GM12878 (cell line): ENCODE results near the gene CNKSR3. TPM values are rescaled to one million over a fixed set of nuclear protein-coding genes. Genes with fewer than 3 reads are reported as not detected.

Experiments
- ATAC-seq: fragments of 200-7000 bp; cut with Tn5 transposase; 3 replicates; pipeline ENCODE4 v1.9.1; 2020; ENCODE audit warnings: mild to moderate bottlenecking, moderate library complexity
- BruUV-seq: library from RNA; stranded (reverse); fragments of 400-500 nt; replicated peaks from 2 replicates; lab custom pipeline; 2021; lab: Mats Ljungman, UMichigan
- CTCF ChIA-PET: fragments of 300-600 bp; sonication (Branson Sonifier 250); formaldehyde crosslinking; extraction: SDS; loops from one replicate; lab custom pipeline; 2021; ENCODE audit warnings: inconsistent platforms; lab: Yijun Ruan, JAX
- POLR2A ChIA-PET: fragments of 350-600 bp; formaldehyde crosslinking; extraction: SDS; loops from one replicate; lab custom pipeline; 2021; ENCODE audit warnings: inconsistent platforms; lab: Charles Lee
- RAD21 ChIA-PET: fragments of 300-600 bp; sonication (Branson Sonifier 250); formaldehyde crosslinking; loops from one replicate; lab custom pipeline; 2023; ENCODE audit warnings: antibody characterized with exemption; ENCODE audit not compliant: unreplicated experiment; lab: Charles Lee
- SMC1A ChIA-PET: fragments of 300-600 bp; sonication (Branson Sonifier 250); formaldehyde crosslinking; loops from one replicate; lab custom pipeline; 2023; ENCODE audit not compliant: unreplicated experiment, uncharacterized antibody; lab: Charles Lee
- DNase-seq: peaks from one replicate; pipeline ENCODE4 v3.0.0-alpha.2; 2011; ENCODE audit warnings: low read depth, low spot score
- FAIRE-seq: peaks from 3 replicates; lab custom pipeline; 2011; peaks lifted over from hg19 to GRCh38; lab: Jason Lieb, UNC
- H2AFZ ChIP-seq: 2 replicates; pipeline ENCODE4 v1.6.0; 2011; ENCODE audit warnings: low read depth, low read length, control low read depth; ENCODE audit not compliant: control insufficient read depth
- H3K27ac ChIP-seq: 2 replicates; pipeline ENCODE4 v1.5.1; 2011; ENCODE audit warnings: control low read depth; ENCODE audit not compliant: control insufficient read depth, insufficient read depth
- H3K27me3 ChIP-seq, 2 experiments: replicated peaks in 1 of 2; 2 replicates each; pipeline versions ENCODE4 v1.6.0 to v1.6.1; 2011; ENCODE audit warnings: low read length in 1 of 2; ENCODE audit not compliant: control insufficient read depth in 2 of 2, insufficient read depth in 2 of 2
- H3K36me3 ChIP-seq, 2 experiments: 2 replicates each; pipeline ENCODE4 v1.5.1; 2011; ENCODE audit warnings: low read length in 1 of 2; ENCODE audit not compliant: control insufficient read depth in 2 of 2, insufficient read depth in 2 of 2
- H3K4me1 ChIP-seq: 2 replicates; pipeline ENCODE4 v1.6.1; 2011; ENCODE audit warnings: mild to moderate bottlenecking, low read length, moderate library complexity, mixed read lengths; ENCODE audit not compliant: control insufficient read depth, insufficient read depth
- H3K4me2 ChIP-seq: 2 replicates; pipeline ENCODE4 v1.6.0; 2011; ENCODE audit warnings: control low read depth; ENCODE audit not compliant: control insufficient read depth, insufficient read depth
- H3K4me3 ChIP-seq: fragments of 200-600 bp; sonication (generic); 2 replicates; pipeline ENCODE4 v1.5.1; 2016
- H3K79me2 ChIP-seq: 2 replicates; pipeline ENCODE4 v1.6.0; 2011; ENCODE audit warnings: low read length; ENCODE audit not compliant: control insufficient read depth, insufficient read depth
- H3K9ac ChIP-seq: 2 replicates; pipeline ENCODE4 v1.8.0; 2011; ENCODE audit warnings: low read length, control low read depth, mixed read lengths; ENCODE audit not compliant: control insufficient read depth, insufficient read depth
- H3K9me3 ChIP-seq: replicated peaks from 3 replicates; pipeline ENCODE4 v1.5.1; 2011; ENCODE audit warnings: mild to moderate bottlenecking, low read length; ENCODE audit not compliant: control insufficient read depth, insufficient read depth
- H4K20me1 ChIP-seq: 2 replicates; pipeline ENCODE4 v1.6.0; 2011; ENCODE audit not compliant: control insufficient read depth, insufficient read depth
- ATF7 ChIP-seq: fragments of 450-650 bp; IDR thresholded peaks from 2 replicates; pipeline ENCODE4 v1.6.1; 2016; ENCODE audit warnings: low read depth, mild to moderate bottlenecking
- BACH1 ChIP-seq: fragments of 450-650 bp; IDR thresholded peaks from 2 replicates; pipeline ENCODE4 v1.6.1; 2017; ENCODE audit warnings: mild to moderate bottlenecking, borderline replicate concordance
- CBX3 ChIP-seq: fragments of 200-600 bp; sonication (generic); IDR thresholded peaks from 2 replicates; pipeline ENCODE4 v1.6.1; 2016; ENCODE audit warnings: low read depth, borderline replicate concordance
- KDM1A ChIP-seq: fragments of 200-600 bp; sonication (generic); IDR thresholded peaks from 2 replicates; pipeline ENCODE4 v1.6.1; 2016; ENCODE audit warnings: borderline replicate concordance
- KLF5 ChIP-seq: fragments of 450-650 bp; IDR thresholded peaks from 2 replicates; pipeline ENCODE4 v1.6.1; 2014; ENCODE audit warnings: mild to moderate bottlenecking; ENCODE audit not compliant: partially characterized antibody
- MTA3 ChIP-seq: IDR thresholded peaks from 2 replicates; pipeline ENCODE4 v1.6.1; 2012; ENCODE audit warnings: low read length, inconsistent platforms, borderline replicate concordance
- NRF1 ChIP-seq: conservative IDR thresholded peaks from 2 replicates; pipeline ENCODE4 v1.6.1; 2011; ENCODE audit warnings: mild to moderate bottlenecking, low read depth, low read length, improper control_type of control experiment
- SIX5 ChIP-seq: IDR thresholded peaks from 2 replicates; pipeline ENCODE4 v1.6.1; 2011; ENCODE audit warnings: mild to moderate bottlenecking, low read depth, low read length, moderate library complexity; ENCODE audit not compliant: severe bottlenecking
- TCF12 ChIP-seq: IDR thresholded peaks from 2 replicates; pipeline ENCODE4 v1.6.1; 2011; ENCODE audit warnings: low read depth, mild to moderate bottlenecking, low read length
- WGBS: methylation state at CpG from one replicate; pipeline ENCODE4 v1.1.6; 2016; ENCODE audit warnings: low lambda C conversion rate; ENCODE audit not compliant: insufficient replicate concordance, insufficient coverage; ENCODE audit errors: missing lambda C conversion rate; 5-methylcytosine and 5-hydroxymethylcytosine counted together
- in situ Hi-C: fragments of 300-500 bp; cut with MboI; formaldehyde crosslinking; loops from 9 replicates; pipeline ENCODE4 v1.14.3; 2018; ENCODE audit warnings: mixed read lengths
- intact Hi-C: fragments of 100-400 bp; cut with micrococcal nuclease; formaldehyde crosslinking; loops from one replicate; pipeline ENCODE4 v1.14.2; 2022; ENCODE audit not compliant: unreplicated experiment
- polyA plus RNA-seq, 11 experiments: library from polyadenylated mRNA; depleted of rRNA in 4 of 11; unstranded in 6 of 11; stranded (reverse) in 5 of 11; fragments of >200 nt; fragmentation: Nextera tagmentation in 4 of 11; fragmentation: Illumina TruSeq in 1 of 11; extraction: Ambion mirVana in 4 of 11; extraction: Trizol in 1 of 11; gene quantifications; 1 replicate in 1 of 11; 2 replicates in 10 of 11; pipeline versions ENCODE4 v1.2.1 to v1.2.3, GENCODE V29; 2011 to 2016; ENCODE audit warnings: inconsistent platforms in 2 of 11, missing spikeins in 2 of 11, low read depth in 1 of 11
- total RNA-seq, 4 experiments: library from RNA; depleted of rRNA in 3 of 4; stranded (reverse); fragments of >200 nt in 3 of 4; fragmentation: Illumina TruSeq in 1 of 4; extraction: Trizol in 1 of 4; gene quantifications; 2 replicates each; pipeline versions ENCODE4 v1.2.1 to v1.2.3, GENCODE V29; 2013 to 2021
- TF ChIP-seq, protein P1 (sequence below): fragments of 450-650 bp; IDR thresholded peaks from 2 replicates; pipeline ENCODE4 v1.6.1; 2016; ENCODE audit warnings: mild to moderate bottlenecking, moderate library complexity, borderline replicate concordance
- TF ChIP-seq, protein P2 (sequence below): fragments of 150-350 bp; IDR thresholded peaks from 2 replicates; pipeline ENCODE4 v1.6.1; 2014; ENCODE audit warnings: mild to moderate bottlenecking, low read depth, low read length
- TF ChIP-seq, protein P3 (sequence below), 3 experiments: IDR thresholded peaks in 2 of 3; conservative IDR thresholded peaks in 1 of 3; 2 replicates each; pipeline ENCODE4 v1.5.1; 2011; ENCODE audit warnings: low read depth in 3 of 3, low read length in 3 of 3, mild to moderate bottlenecking in 3 of 3, control low read depth in 2 of 3, moderate library complexity in 2 of 3, inconsistent platforms in 1 of 3, mixed read lengths in 1 of 3; ENCODE audit not compliant: control insufficient read depth in 2 of 3, insufficient read depth in 1 of 3; ENCODE audit errors: extremely low read depth in 1 of 3
- TF ChIP-seq, protein P4 (sequence below): fragments of 450-650 bp; IDR thresholded peaks from 2 replicates; pipeline ENCODE4 v1.6.1; 2017; ENCODE audit warnings: borderline replicate concordance

The CNKSR3 gene
- total and polyA plus RNA-seq, 10 of the 15 experiments (the other 5 are each of a cell fraction or from before 2014, with no cell fraction given), result under 0.01 to 0.48 (median 0.12) TPM; not detected in 2

- no peak for TF ChIP-seq NRF1
- no peak for TF ChIP-seq BACH1
- TF ChIP-seq, protein P1, sequence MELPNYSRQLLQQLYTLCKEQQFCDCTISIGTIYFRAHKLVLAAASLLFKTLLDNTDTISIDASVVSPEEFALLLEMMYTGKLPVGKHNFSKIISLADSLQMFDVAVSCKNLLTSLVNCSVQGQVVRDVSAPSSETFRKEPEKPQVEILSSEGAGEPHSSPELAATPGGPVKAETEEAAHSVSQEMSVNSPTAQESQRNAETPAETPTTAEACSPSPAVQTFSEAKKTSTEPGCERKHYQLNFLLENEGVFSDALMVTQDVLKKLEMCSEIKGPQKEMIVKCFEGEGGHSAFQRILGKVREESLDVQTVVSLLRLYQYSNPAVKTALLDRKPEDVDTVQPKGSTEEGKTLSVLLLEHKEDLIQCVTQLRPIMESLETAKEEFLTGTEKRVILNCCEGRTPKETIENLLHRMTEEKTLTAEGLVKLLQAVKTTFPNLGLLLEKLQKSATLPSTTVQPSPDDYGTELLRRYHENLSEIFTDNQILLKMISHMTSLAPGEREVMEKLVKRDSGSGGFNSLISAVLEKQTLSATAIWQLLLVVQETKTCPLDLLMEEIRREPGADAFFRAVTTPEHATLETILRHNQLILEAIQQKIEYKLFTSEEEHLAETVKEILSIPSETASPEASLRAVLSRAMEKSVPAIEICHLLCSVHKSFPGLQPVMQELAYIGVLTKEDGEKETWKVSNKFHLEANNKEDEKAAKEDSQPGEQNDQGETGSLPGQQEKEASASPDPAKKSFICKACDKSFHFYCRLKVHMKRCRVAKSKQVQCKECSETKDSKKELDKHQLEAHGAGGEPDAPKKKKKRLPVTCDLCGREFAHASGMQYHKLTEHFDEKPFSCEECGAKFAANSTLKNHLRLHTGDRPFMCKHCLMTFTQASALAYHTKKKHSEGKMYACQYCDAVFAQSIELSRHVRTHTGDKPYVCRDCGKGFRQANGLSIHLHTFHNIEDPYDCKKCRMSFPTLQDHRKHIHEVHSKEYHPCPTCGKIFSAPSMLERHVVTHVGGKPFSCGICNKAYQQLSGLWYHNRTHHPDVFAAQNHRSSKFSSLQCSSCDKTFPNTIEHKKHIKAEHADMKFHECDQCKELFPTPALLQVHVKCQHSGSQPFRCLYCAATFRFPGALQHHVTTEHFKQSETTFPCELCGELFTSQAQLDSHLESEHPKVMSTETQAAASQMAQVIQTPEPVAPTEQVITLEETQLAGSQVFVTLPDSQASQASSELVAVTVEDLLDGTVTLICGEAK, result no peak
These were observed 106.7 kb downstream of the CNKSR3 start (continued) for GRCh38 chr6:154403788-154404187.

- Histone ChIP-seq H3K79me2 (no peaks in the 10 kb centered on the region), H3K9me3 (no peaks in the 10 kb centered on the region), H3K27me3 (no peaks in the 10 kb centered on the region), H3K4me2 (no peak overlapping the region), H3K4me1 (no peaks in the 10 kb centered on the region), H3K4me3 (no peak overlapping the region), H3K27ac (no peak overlapping the region), H3K9ac (no peak overlapping the region), H3K36me3 (no peaks in the 10 kb centered on the region), H2AFZ (no peak overlapping the region), H4K20me1 (no peaks in the 10 kb centered on the region)
- 34% methylated on average over 6 of the region's 6 CpGs for WGBS
- in situ Hi-C loops, result no loop called here
- no TSS peak for BruUV-seq
- FAIRE-seq, result no peak
- intact Hi-C loops, result no loop called here
- ChIA-PET CTCF (interaction anchor here (1.0 kb wide), 1 partner anchor 10 kb away, joined by 3 read pairs; no protein-coding TSS in a partner anchor), POLR2A (no interaction called here), SMC1A (no interaction called here), RAD21 (no interaction called here)
- no peak for DNase-seq
- no peak for ATAC-seq
- TF ChIP-seq TCF12 (no peak), CBX3 (no peak), ATF7 (no peak), KLF5 (no peak), MTA3 (no peak), KDM1A (no peak), SIX5 (no peak)
- TF ChIP-seq, protein P2, sequence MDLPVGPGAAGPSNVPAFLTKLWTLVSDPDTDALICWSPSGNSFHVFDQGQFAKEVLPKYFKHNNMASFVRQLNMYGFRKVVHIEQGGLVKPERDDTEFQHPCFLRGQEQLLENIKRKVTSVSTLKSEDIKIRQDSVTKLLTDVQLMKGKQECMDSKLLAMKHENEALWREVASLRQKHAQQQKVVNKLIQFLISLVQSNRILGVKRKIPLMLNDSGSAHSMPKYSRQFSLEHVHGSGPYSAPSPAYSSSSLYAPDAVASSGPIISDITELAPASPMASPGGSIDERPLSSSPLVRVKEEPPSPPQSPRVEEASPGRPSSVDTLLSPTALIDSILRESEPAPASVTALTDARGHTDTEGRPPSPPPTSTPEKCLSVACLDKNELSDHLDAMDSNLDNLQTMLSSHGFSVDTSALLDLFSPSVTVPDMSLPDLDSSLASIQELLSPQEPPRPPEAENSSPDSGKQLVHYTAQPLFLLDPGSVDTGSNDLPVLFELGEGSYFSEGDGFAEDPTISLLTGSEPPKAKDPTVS, result no peak
- TF ChIP-seq, protein P3, sequence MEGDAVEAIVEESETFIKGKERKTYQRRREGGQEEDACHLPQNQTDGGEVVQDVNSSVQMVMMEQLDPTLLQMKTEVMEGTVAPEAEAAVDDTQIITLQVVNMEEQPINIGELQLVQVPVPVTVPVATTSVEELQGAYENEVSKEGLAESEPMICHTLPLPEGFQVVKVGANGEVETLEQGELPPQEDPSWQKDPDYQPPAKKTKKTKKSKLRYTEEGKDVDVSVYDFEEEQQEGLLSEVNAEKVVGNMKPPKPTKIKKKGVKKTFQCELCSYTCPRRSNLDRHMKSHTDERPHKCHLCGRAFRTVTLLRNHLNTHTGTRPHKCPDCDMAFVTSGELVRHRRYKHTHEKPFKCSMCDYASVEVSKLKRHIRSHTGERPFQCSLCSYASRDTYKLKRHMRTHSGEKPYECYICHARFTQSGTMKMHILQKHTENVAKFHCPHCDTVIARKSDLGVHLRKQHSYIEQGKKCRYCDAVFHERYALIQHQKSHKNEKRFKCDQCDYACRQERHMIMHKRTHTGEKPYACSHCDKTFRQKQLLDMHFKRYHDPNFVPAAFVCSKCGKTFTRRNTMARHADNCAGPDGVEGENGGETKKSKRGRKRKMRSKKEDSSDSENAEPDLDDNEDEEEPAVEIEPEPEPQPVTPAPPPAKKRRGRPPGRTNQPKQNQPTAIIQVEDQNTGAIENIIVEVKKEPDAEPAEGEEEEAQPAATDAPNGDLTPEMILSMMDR (IDR thresholded peaks at IDR 0.05 in 2 of 3, conservative IDR thresholded peaks at IDR 0.05 in 1 of 3; ENCODE audit: control insufficient read depth in 2 of 3, extremely low read depth in 1 of 3, insufficient read depth in 1 of 3, low read depth in 3 of 3, low read length in 3 of 3), result no peak
- TF ChIP-seq, protein P4, sequence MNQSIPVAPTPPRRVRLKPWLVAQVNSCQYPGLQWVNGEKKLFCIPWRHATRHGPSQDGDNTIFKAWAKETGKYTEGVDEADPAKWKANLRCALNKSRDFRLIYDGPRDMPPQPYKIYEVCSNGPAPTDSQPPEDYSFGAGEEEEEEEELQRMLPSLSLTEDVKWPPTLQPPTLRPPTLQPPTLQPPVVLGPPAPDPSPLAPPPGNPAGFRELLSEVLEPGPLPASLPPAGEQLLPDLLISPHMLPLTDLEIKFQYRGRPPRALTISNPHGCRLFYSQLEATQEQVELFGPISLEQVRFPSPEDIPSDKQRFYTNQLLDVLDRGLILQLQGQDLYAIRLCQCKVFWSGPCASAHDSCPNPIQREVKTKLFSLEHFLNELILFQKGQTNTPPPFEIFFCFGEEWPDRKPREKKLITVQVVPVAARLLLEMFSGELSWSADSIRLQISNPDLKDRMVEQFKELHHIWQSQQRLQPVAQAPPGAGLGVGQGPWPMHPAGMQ, result no peak
These were observed 108.3 kb downstream of the CNKSR3 start for GRCh38 chr6:154402081-154402780.
